Effector memory CD4-positive, alpha-beta T cell (primary cell): ENCODE measurements around the gene RAPGEF1.
"Not testable (repeated sequence)": the region's sequence is repeated elsewhere in the genome, so short reads cannot be mapped to it uniquely, and the experiment has no call there.

Experiments used
- DNase-seq, 3 donors: peaks; one replicate each; pipeline ENCODE4 v3.0.0-alpha.2; 2020
- H3K27ac ChIP-seq: 2 replicates; pipeline ENCODE4 v1.7.0; 2013; ENCODE audit warnings: mild to moderate bottlenecking, low read length, moderate library complexity; ENCODE audit not compliant: insufficient read depth, poor library complexity, severe bottlenecking
- H3K27me3 ChIP-seq: replicated peaks from 2 replicates; pipeline ENCODE4 v1.7.0; 2013; ENCODE audit warnings: mild to moderate bottlenecking, low read length; ENCODE audit not compliant: insufficient read depth, control insufficient read depth, poor library complexity, severe bottlenecking
- H3K36me3 ChIP-seq: 2 replicates; pipeline ENCODE4 v1.7.0; 2013; ENCODE audit warnings: mild to moderate bottlenecking, low read length, moderate library complexity; ENCODE audit not compliant: control insufficient read depth, insufficient read depth
- H3K4me1 ChIP-seq: 2 replicates; pipeline ENCODE4 v1.7.0; 2013; ENCODE audit warnings: low read length, mild to moderate bottlenecking; ENCODE audit not compliant: control insufficient read depth, insufficient read depth, poor library complexity, severe bottlenecking
- H3K4me3 ChIP-seq: 2 replicates; pipeline ENCODE4 v1.7.0; 2013; ENCODE audit warnings: low read length, low read depth, mild to moderate bottlenecking; ENCODE audit not compliant: insufficient read depth, poor library complexity, severe bottlenecking
- H3K9me3 ChIP-seq: 2 replicates; pipeline ENCODE4 v1.7.0; 2013; ENCODE audit warnings: mild to moderate bottlenecking, low read length, moderate library complexity; ENCODE audit not compliant: control insufficient read depth

Gene RAPGEF1

GRCh38 chr9:131771646-131772045 is 31.8 kb upstream of the RAPGEF1 start:
- H3K27me3 ChIP-seq: no peaks in the 10 kb centered on the region

DNA sequence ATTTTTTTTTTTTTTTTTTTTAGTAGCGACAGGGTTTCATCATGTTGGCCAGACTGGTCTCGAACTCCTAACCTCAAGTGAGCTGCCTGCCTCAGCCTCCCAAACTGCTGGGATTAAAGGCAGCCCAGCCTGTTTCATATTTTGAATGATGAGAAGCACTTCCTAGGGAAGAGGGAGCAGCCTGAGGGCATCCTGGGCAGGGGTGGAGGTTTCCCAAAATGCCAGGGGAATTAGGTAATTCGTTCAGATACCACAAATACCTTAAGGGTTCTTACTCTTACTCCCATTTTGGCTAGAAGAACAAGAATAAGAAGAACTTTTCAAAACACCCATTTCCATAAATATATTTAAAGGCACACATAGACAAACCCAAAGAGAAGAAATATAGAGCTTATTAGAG is 29.5 kb upstream of the RAPGEF1 start:
- Histone ChIP-seq H3K36me3 (no peaks in the 10 kb centered on the region), H3K27ac (no peak overlapping the region), H3K27me3 (no peaks in the 10 kb centered on the region), H3K4me3 (no peak overlapping the region), H3K4me1 (no peaks in the 10 kb centered on the region), H3K9me3 (no peaks in the 10 kb centered on the region)
- DNase-seq: no peak

More at GRCh38 chr9:131771646-131772045, 31.8 kb upstream of the RAPGEF1 start:
- Histone ChIP-seq H3K4me3 (no peak overlapping the region), H3K9me3 (no peaks in the 10 kb centered on the region), H3K27ac (no peak overlapping the region), H3K4me1 (no peaks in the 10 kb centered on the region), H3K36me3 (no peaks in the 10 kb centered on the region)
- DNase-seq: no peak

DNA sequence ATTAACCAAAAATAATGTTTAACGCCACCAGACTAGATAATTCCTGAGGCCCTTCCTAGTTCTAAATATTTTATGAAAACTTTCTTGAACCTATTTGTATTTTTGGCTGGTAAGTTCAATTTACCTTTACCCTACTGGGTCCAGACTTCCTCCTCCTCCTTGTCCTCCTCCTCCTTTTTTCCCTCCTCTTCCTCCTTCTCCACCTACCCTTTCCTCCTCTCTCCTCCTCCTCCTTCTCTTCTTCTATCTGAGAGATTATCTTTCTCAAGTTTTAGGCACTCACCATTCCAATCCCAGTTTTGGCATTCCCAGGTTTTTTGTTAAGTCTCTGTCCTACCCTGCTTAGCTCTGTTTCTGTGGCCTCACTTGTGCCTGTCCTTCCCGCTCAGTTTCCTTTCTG is 24.7 kb upstream of the RAPGEF1 start:
- H3K27me3 ChIP-seq: no peaks in the 10 kb centered on the region
- H3K36me3 ChIP-seq: no peaks in the 10 kb centered on the region
- H3K9me3 ChIP-seq: no peaks in the 10 kb centered on the region
- H3K4me1 ChIP-seq: peaks cover 6% of the 10 kb centered on the region
- H3K4me3 ChIP-seq: no peak overlapping the region
- DNase-seq: no peak
- H3K27ac ChIP-seq: no peak overlapping the region

DNA sequence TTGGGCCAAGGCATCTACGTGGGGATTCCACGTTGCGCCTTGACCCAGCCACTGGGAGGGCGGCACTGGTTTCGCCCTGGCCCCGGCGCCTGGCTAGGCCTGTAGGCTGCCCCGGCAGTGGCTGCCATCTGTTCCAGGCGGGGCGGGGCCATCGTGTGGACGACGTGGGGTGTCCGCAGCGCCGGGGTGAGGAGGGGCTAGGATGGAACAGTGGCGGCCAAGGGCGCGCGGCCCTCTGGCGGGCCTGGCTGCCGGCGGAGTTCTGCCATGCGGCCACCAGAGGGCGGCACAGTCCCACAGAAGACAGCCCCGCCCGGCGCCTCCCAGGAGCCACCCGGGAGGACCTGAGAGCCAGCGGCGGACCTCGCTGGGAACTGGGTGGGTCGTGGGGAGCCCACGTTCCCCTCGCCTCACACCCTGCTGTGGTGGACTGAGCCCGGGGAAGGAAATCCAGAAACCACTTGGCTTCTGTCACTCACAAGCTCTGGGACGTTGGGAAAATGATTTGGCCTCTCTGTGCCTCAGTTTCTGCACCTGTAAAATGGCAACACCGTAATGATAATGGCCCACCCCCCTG is 22.6 kb upstream of the RAPGEF1 start:
- H3K4me1 ChIP-seq: peaks cover 6% of the 10 kb centered on the region
- DNase-seq: peak; percentile 51 to 70 (median 60)
- H3K27ac ChIP-seq: no peak overlapping the region
- H3K36me3 ChIP-seq: no peaks in the 10 kb centered on the region
- H3K27me3 ChIP-seq: no peaks in the 10 kb centered on the region
- no peak overlapping the region for H3K4me3 ChIP-seq
- no peaks in the 10 kb centered on the region for H3K9me3 ChIP-seq

GRCh38 chr9:131759017-131759647 is 19.3 kb upstream of the RAPGEF1 start:
- H3K27me3 ChIP-seq: peaks cover 5% of the 10 kb centered on the region
- no peak overlapping the region for H3K4me3 ChIP-seq
- no peaks in the 10 kb centered on the region for H3K9me3 ChIP-seq
- no peak overlapping the region for H3K27ac ChIP-seq
- peaks cover 10% of the 10 kb centered on the region for H3K4me1 ChIP-seq
- DNase-seq: no peak
- H3K36me3 ChIP-seq: no peaks in the 10 kb centered on the region

DNA sequence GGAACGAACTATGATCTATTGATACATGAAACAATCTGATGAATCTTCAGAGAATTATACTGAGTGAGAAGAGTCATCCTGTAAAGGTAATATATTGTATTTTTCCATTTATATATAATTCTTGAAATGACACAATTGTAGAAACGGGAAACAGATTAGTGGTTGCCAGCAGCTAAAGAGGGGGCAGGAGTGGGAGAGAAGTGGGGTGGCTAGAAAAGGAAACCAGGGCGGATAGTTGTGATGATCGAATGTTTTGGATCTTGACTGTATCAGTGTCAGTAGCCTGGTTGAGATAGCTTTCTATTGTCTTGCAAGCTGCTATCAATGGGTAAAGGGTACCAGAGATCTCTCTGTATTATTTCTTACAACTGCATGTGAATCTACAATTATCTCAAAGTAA is 17.7 kb upstream of the RAPGEF1 start:
- Histone ChIP-seq H3K27ac (no peak overlapping the region), H3K4me3 (no peak overlapping the region), H3K4me1 (peaks cover 8% of the 10 kb centered on the region), H3K27me3 (peaks cover 5% of the 10 kb centered on the region), H3K9me3 (no peaks in the 10 kb centered on the region), H3K36me3 (no peaks in the 10 kb centered on the region)
- DNase-seq: no peak

GRCh38 chr9:131755541-131756198 is 15.8 kb upstream of the RAPGEF1 start:
- H3K36me3 ChIP-seq: no peaks in the 10 kb centered on the region
- DNase-seq: peak; percentile 55 to 72 (median 68)
- H3K4me1 ChIP-seq: peaks cover 3% of the 10 kb centered on the region
- no peaks in the 10 kb centered on the region for H3K9me3 ChIP-seq
- H3K4me3 ChIP-seq: no peak overlapping the region
- no peak overlapping the region for H3K27ac ChIP-seq
- H3K27me3 ChIP-seq: peaks cover 5% of the 10 kb centered on the region

DNA sequence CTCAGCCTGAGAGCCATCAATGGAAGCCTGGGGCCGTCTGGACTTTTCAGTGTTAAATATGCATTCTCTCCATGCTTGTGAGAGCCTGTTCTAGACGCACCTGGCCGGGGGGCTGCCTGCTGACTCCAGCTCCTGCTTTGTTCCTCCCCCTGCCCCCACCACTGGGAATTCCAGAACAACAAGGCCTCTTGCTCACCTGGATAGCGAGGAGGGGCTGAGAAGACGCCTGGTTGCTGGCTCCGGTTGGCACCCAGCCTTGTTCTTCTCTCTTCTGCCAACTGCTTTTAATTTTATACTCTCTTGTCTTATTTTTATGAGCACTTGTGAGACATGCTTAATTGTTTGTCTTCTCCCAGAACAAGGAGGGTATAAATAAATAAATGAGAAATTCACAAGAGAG is 15.0 kb upstream of the RAPGEF1 start:
- Histone ChIP-seq H3K36me3 (no peaks in the 10 kb centered on the region), H3K9me3 (no peaks in the 10 kb centered on the region), H3K27me3 (peaks cover 5% of the 10 kb centered on the region), H3K27ac (no peak overlapping the region), H3K4me1 (peaks cover 3% of the 10 kb centered on the region), H3K4me3 (no peak overlapping the region)
- no peak for DNase-seq

DNA sequence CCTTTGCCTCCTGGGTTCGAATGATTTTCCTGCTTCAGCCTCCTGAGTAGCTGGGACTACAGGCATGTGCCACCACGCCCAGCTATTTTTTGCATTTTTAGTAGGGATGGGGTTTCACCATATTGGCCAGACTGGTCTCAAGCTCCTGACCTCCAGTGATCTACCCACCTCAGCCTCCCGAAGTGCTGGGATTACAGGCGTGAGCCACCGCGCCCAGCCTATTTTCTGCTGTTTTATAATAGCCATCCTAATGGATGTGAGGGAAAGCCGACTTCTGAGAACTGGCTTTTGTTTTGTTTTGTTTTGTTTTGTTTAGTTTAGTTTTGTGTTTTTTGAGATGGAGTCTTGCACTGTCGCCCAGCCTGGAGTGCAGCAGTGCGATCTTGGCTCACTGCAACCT is 13.9 kb upstream of the RAPGEF1 start:
- not testable (repeated sequence) for H3K27me3 ChIP-seq, DNase-seq, H3K9me3 ChIP-seq, H3K36me3 ChIP-seq, H3K27ac ChIP-seq, H3K4me1 ChIP-seq, H3K4me3 ChIP-seq

DNA sequence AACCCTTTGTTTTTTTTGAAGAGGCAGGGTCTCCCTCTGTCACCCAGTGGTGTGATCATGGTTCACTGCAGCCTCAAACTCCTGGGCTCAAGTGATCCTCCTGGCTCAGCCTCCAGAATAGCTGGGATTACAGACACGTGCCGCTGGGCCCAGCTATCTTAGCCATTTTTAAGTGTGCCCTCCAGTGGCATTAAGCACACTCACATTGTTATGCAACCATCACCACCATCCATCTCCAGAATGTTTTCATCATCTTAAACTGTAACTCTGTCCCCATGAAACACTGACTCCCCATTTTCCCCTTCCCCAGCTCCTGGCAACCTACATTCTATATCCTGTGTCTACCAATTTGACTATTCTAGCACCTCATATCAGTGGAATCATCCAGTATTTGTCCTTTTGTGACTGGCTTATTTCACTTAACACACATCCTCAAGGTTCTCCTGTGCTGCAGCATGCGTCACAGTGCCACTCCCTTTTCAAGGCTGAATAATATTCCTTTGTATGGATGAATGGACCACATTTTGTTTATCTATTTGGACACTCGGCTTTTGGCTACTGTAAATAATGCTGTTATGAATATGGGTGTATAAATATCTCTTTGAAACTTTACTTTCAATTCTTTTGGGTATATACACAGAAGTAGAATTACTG is 12.5 kb upstream of the RAPGEF1 start:
- Histone ChIP-seq H3K36me3 (no peaks in the 10 kb centered on the region), H3K27ac (no peak overlapping the region), H3K9me3 (no peaks in the 10 kb centered on the region), H3K27me3 (peaks cover 5% of the 10 kb centered on the region), H3K4me1 (peaks cover 3% of the 10 kb centered on the region), H3K4me3 (no peak overlapping the region)
- DNase-seq: no peak
